Suprapubic skin (tissue), 3 donors: Measurements from ENCODE around the gene URI1.

Experiments
- POLR2A ChIP-seq, 2 donors: fragments of 450-650 bp; IDR thresholded peaks; one replicate each; pipeline ENCODE4 v1.6.1; 2017; ENCODE audit warnings: antibody characterized with exemption in 2 of 2, mild to moderate bottlenecking in 2 of 2, moderate library complexity in 2 of 2
- TF ChIP-seq, protein P1 (sequence below), 2 donors: fragments of 200-600 bp in 1 of 2; fragments of 450-650 bp in 1 of 2; sonication (generic) in 1 of 2; IDR thresholded peaks; one replicate each; pipeline ENCODE4 v1.5.1; 2016 to 2019; ENCODE audit warnings: antibody characterized with exemption in 2 of 2, mild to moderate bottlenecking in 1 of 2, moderate library complexity in 1 of 2

DNA sequence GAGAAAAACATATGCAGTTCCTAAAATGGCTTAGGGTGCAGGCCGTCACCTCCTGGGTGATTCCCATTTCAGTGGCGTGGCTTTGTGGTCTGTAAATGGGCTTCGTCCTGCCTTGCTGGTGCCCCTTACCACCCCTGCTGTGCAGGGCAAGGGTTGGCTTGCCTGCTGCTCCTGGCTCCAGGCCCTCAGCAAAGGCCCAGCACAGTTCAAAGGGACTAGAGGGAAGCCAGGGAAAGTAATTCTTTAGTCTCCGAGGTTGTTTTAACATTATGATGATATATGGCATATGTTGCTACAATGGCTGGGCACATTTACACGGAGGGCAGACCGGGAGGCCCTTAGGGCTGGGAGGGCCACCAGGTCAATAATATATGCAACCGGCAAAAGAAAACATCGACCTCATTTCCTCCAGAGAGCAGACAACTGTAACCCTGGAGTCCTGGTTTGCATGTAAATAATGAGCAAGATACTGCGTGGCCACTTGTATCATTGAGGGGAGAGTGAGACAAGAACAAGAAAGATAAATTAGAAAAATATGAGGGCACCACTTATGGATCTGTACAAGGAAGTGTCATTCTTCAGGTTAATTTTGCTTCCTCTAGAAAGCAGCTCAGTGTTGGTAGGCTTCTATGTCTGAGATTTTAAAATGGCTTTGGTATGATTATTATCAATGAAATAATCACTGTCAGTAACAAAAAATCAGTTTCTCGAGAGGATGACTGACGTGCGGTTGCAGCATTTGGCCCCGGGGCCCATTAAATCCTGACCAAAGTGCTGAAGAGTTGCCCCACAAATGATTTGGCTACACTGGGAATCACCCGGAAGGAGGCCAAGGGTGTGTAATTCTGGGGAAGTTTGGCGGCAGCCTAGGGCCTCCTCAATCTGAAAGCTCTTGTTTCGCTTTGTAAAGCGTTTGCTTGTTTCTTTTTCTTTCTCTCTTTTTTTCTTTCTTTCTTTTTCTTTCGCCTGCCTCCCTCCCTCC lies 32.8 kb upstream of the URI1 start:
- TF ChIP-seq, protein P1, sequence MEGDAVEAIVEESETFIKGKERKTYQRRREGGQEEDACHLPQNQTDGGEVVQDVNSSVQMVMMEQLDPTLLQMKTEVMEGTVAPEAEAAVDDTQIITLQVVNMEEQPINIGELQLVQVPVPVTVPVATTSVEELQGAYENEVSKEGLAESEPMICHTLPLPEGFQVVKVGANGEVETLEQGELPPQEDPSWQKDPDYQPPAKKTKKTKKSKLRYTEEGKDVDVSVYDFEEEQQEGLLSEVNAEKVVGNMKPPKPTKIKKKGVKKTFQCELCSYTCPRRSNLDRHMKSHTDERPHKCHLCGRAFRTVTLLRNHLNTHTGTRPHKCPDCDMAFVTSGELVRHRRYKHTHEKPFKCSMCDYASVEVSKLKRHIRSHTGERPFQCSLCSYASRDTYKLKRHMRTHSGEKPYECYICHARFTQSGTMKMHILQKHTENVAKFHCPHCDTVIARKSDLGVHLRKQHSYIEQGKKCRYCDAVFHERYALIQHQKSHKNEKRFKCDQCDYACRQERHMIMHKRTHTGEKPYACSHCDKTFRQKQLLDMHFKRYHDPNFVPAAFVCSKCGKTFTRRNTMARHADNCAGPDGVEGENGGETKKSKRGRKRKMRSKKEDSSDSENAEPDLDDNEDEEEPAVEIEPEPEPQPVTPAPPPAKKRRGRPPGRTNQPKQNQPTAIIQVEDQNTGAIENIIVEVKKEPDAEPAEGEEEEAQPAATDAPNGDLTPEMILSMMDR (IDR thresholded peaks at IDR 0.05), result no peak
- TF ChIP-seq POLR2A (IDR thresholded peaks at IDR 0.05), result no peak
